Measurements from ENCODE around the gene SLC25A6. TPM values are rescaled to one million over a fixed set of nuclear protein-coding genes. Genes with fewer than 3 reads are reported as not detected.
A peak's percentile ranks its signal among the peaks of the same experiment; 100 is the strongest.

SLC25A6 gene
- polyA plus RNA-seq, 3 donors: 442 to 769 (median 449) TPM

- Histone ChIP-seq H3K4me1 (ENCODE audit: control insufficient read depth in 1 of 2, insufficient read depth in 2 of 2, low read length in 2 of 2) (peaks cover 0 to 6% of the 10 kb centered on the region in 2 donors), H3K36me3 (replicated peaks in 1 of 2; ENCODE audit: control insufficient read depth in 1 of 2, insufficient read depth in 2 of 2, low read length in 2 of 2) (peaks cover 10 to 19% of the 10 kb centered on the region in 2 donors), H3K9ac (ENCODE audit: insufficient read depth, low read length, poor library complexity, severe bottlenecking) (no peak overlapping the region), H4K20me1 (ENCODE audit: insufficient read depth, low read length) (no peaks in the 10 kb centered on the region), H3K27ac (ENCODE audit: low read depth in 1 of 2, low read length in 2 of 2) (no peak overlapping the region), H3K9me3 (replicated peaks in 1 of 2; ENCODE audit: control insufficient read depth in 1 of 2, insufficient read depth in 1 of 2, low read length in 2 of 2) (peaks cover 8 to 9% of the 10 kb centered on the region in 2 donors), H3K79me2 (ENCODE audit: insufficient read depth, low read length) (no peaks in the 10 kb centered on the region), H3K4me3 (replicated peaks in 1 of 3; ENCODE audit: low read depth in 2 of 3, low read length in 3 of 3) (no peak overlapping the region), H3K27me3 (ENCODE audit: control insufficient read depth in 2 of 2, insufficient read depth in 2 of 2, low read length in 2 of 2) (no peaks in the 10 kb centered on the region), H3K4me2 (replicated peaks; ENCODE audit: extremely low read depth, low read length, poor library complexity, severe bottlenecking) (no peak overlapping the region), H2AFZ (ENCODE audit: insufficient read depth, low read depth, low read length, poor library complexity, severe bottlenecking) (no peak overlapping the region)
- intact Hi-C loops (cut with micrococcal nuclease): loop anchor here in 1 of 2 donors (5.0 kb wide), 1 partner anchor 67 kb away; no protein-coding TSS in a partner anchor
- H3K4me1 Mint-ChIP-seq: peaks cover 3% of the 10 kb centered on the region
- 100% methylated on average over 3 of the region's 6 CpGs for WGBS (ENCODE audit: insufficient coverage)
- H3K9me3 Mint-ChIP-seq: peaks cover 3 to 12% (median 10%) of the 10 kb centered on the region in 7 donors
- peaks cover 34 to 47% of the 10 kb centered on the region in 2 donors for H3K36me3 Mint-ChIP-seq
- H3K27me3 Mint-ChIP-seq (ENCODE audit: low read depth in 3 of 3): peaks cover 3 to 6% (median 5%) of the 10 kb centered on the region in 3 donors
- H3K27ac Mint-ChIP-seq: peak overlapping the region in 4 of 7 donors; percentile 18 to 79 (median 58)
- no peak for DNase-seq
- no peak overlapping the region for H3K4me3 Mint-ChIP-seq
- no peak for TF ChIP-seq CTCF (IDR thresholded peaks at IDR 0.05)
Measured at GRCh38 chrX:1358793-1359476, 33.0 kb downstream of the SLC25A6 start.

GRCh38 chrX:1357993-1358392 is 33.9 kb downstream of the SLC25A6 start:
- intact Hi-C loops (cut with micrococcal nuclease): loop anchor here in 1 of 2 donors (5.0 kb wide), 1 partner anchor 66 kb away; no protein-coding TSS in a partner anchor
- H3K27me3 Mint-ChIP-seq (ENCODE audit: low read depth in 3 of 3): peaks cover 3 to 6% (median 5%) of the 10 kb centered on the region in 3 donors
- TF ChIP-seq CTCF (IDR thresholded peaks at IDR 0.05): no peak

More at GRCh38 chrX:1357993-1358392, 33.9 kb downstream of the SLC25A6 start:
- Histone ChIP-seq H3K4me3 (replicated peaks in 1 of 3; ENCODE audit: low read depth in 2 of 3, low read length in 3 of 3) (no peak overlapping the region), H3K27me3 (ENCODE audit: control insufficient read depth in 2 of 2, insufficient read depth in 2 of 2, low read length in 2 of 2) (no peaks in the 10 kb centered on the region), H3K4me2 (replicated peaks; ENCODE audit: extremely low read depth, low read length, poor library complexity, severe bottlenecking) (no peak overlapping the region), H3K79me2 (ENCODE audit: insufficient read depth, low read length) (no peaks in the 10 kb centered on the region), H2AFZ (ENCODE audit: insufficient read depth, low read depth, low read length, poor library complexity, severe bottlenecking) (no peak overlapping the region), H3K9me3 (replicated peaks in 1 of 2; ENCODE audit: control insufficient read depth in 1 of 2, insufficient read depth in 1 of 2, low read length in 2 of 2) (peaks cover 8 to 14% of the 10 kb centered on the region in 2 donors), H3K9ac (ENCODE audit: insufficient read depth, low read length, poor library complexity, severe bottlenecking) (no peak overlapping the region), H3K36me3 (replicated peaks in 1 of 2; ENCODE audit: control insufficient read depth in 1 of 2, insufficient read depth in 2 of 2, low read length in 2 of 2) (peaks cover 6 to 19% of the 10 kb centered on the region in 2 donors), H4K20me1 (ENCODE audit: insufficient read depth, low read length) (no peaks in the 10 kb centered on the region), H3K4me1 (ENCODE audit: control insufficient read depth in 1 of 2, insufficient read depth in 2 of 2, low read length in 2 of 2) (peaks cover 0 to 6% of the 10 kb centered on the region in 2 donors), H3K27ac (ENCODE audit: low read depth in 1 of 2, low read length in 2 of 2) (no peak overlapping the region)
- Mint-ChIP-seq H3K4me1 (peaks cover 3% of the 10 kb centered on the region), H3K9me3 (peaks cover 3 to 12% (median 10%) of the 10 kb centered on the region in 7 donors), H3K4me3 (no peak overlapping the region), H3K36me3 (peaks cover 31 to 41% of the 10 kb centered on the region in 2 donors), H3K27ac (peak overlapping the region in 1 of 7 donors; percentile 31)
- 98% methylated on average over 6 of the region's 10 CpGs for WGBS (ENCODE audit: insufficient coverage)
- no peak for DNase-seq

Measured in CD14-positive monocyte (primary cell).